KOPT-K1 (cell line): ENCODE data around the gene ACTR10.

ENCODE experiments used
- H3K27ac ChIP-seq: fragments of 200-600 bp; sonication (generic); 2 replicates; pipeline ENCODE4 v1.5.1; 2016; ENCODE audit warnings: antibody characterized with exemption, mild to moderate bottlenecking, low read depth, low read length; ENCODE audit not compliant: poor library complexity, severe bottlenecking
- H3K36me3 ChIP-seq: fragments of 200-600 bp; sonication (generic); 2 replicates; pipeline ENCODE4 v1.5.1; 2017; ENCODE audit warnings: antibody characterized with exemption, mild to moderate bottlenecking, low read length, moderate library complexity; ENCODE audit not compliant: insufficient read depth
- H3K9me3 ChIP-seq: fragments of 200-600 bp; sonication (generic); 2 replicates; pipeline ENCODE4 v1.5.1; 2017; ENCODE audit warnings: antibody characterized with exemption, low read length, mild to moderate bottlenecking; ENCODE audit not compliant: insufficient read depth, poor library complexity, severe bottlenecking

Gene ACTR10

DNA sequence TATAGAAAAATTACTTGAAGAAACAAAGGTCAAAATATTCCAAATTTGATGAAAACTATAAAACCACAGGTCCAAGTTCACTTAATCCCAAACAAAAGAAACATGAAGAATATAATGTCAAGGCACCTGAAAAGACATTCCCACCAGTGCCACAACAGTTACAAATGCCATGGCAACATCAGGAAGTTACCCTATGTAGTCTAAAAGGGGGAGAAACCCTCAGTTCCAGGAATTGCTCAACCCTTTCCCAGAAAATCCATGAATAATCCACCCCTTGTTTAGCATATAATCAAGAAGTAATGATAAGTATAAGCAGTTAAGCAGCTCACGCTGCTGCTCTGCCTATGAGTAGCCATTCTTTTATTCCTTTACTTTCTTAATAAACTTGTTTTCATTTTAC lies 3.8 kb upstream of the ACTR10 start:
- Histone ChIP-seq H3K27ac (no peak overlapping the region), H3K36me3 (no peaks in the 10 kb centered on the region), H3K9me3 (no peaks in the 10 kb centered on the region)

GRCh38 chr14:58198086-58198485 lies 1.9 kb upstream of the ACTR10 start:
- H3K9me3 ChIP-seq: no peaks in the 10 kb centered on the region
- H3K27ac ChIP-seq: no peak overlapping the region

DNA sequence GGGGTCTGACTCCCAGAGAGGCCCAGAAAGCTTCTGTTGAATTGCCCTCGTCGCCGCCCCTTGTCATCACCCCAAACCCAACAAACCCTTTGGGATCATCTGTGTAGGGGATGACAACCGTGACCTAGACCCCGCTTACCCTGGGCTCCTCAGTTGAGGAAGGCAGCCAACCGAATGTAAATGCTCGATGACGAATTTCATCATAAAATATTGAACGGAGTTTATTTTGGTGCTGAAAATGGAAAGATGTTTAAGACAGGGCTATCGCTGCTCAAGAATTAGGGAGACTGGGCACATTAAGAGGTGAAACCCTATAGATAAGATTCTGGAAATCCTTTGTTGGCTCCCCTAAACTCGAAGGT lies 512 bp downstream of the ACTR10 start:
- Histone ChIP-seq H3K9me3 (no peaks in the 10 kb centered on the region), H3K27ac (peak overlapping the region; percentile 73), H3K36me3 (no peaks in the 10 kb centered on the region; the same call in 1 of the 2 replicates)

More at GRCh38 chr14:58198086-58198485, 1.9 kb upstream of the ACTR10 start:
- no peaks in the 10 kb centered on the region for H3K36me3 ChIP-seq

- H3K36me3 ChIP-seq: no peaks in the 10 kb centered on the region; the same call in 1 of the 2 replicates
- peak overlapping the region; percentile 73 for H3K27ac ChIP-seq
- H3K9me3 ChIP-seq: no peaks in the 10 kb centered on the region
Measured at GRCh38 chr14:58200846-58201245, 897 bp downstream of the ACTR10 start.

DNA sequence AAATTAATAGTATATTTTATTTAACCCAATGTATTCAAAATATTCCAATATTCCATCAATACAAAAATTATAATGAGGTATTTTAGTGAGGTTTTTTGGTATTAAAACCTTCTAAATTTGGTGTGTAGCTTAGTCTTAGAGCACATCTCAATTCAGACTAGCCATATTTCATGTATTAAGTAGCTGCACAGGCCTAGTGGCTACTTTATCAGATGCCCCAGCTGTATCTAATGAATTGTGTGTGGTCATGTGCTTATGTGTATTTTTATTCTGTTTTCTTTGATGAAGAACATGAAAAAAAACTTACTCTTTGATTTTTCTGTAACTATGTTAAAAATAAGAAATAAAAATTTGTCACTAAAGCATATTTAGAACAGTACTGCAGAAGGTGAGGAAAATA lies 13.2 kb downstream of the ACTR10 start:
- Histone ChIP-seq H3K9me3 (no peaks in the 10 kb centered on the region), H3K27ac (no peak overlapping the region), H3K36me3 (peaks cover 81% of the 10 kb centered on the region)

DNA sequence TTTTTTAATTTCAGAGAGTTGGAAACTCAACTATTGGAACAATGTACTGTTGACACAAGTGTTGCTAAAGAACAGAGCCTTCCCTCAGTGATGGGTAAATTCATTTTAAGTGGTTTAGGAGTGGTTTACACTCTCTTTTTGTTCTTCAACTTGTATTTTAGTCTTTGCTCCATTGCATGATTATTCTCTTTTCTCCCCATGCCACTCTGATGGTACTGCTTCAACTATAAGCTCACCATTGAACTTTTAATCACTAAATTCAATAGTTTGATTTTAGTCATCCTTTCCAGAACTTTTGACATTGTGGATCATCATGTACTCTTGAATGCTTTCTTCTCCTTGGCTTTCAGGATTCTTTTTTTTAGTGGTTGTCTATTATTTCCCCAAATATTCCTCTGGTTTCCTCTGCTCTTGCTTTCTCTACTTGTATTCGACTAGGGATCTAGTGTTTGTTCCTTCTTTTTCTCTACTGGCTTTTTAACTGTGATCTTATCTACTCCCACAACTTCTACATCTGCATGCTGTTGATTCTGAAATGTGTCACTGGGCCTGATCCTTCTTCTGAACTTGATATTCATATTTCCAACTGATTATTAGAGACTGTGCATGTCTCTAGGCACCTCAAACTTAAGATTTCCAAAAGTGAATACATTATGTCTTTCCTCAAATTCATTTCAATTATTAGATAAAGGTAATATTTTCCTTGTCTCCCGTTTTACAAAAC lies 15.4 kb downstream of the ACTR10 start:
- Histone ChIP-seq H3K36me3 (peaks cover 70% of the 10 kb centered on the region), H3K9me3 (no peaks in the 10 kb centered on the region), H3K27ac (no peak overlapping the region)

DNA sequence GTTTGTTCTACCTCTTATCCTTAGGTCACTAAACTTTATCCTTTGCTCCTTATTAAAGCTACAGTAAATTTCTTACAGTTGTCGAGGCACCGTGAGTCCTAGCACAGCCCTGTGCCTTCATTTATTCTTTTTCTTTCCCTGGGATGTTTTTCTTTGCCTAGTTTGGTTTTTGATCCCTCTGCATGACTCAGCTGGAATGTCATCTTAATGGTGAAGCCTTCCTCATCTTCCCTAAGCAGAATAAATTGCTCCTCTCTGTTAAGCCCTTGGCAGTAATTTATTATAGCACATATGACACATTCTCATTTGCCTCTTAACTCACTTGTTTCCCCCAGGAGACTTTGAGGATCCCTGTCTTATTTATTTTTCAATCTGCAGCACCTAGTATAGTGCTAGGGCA lies 16.6 kb downstream of the ACTR10 start:
- Histone ChIP-seq H3K27ac (no peak overlapping the region), H3K9me3 (no peaks in the 10 kb centered on the region), H3K36me3 (peaks cover 66% of the 10 kb centered on the region)

DNA sequence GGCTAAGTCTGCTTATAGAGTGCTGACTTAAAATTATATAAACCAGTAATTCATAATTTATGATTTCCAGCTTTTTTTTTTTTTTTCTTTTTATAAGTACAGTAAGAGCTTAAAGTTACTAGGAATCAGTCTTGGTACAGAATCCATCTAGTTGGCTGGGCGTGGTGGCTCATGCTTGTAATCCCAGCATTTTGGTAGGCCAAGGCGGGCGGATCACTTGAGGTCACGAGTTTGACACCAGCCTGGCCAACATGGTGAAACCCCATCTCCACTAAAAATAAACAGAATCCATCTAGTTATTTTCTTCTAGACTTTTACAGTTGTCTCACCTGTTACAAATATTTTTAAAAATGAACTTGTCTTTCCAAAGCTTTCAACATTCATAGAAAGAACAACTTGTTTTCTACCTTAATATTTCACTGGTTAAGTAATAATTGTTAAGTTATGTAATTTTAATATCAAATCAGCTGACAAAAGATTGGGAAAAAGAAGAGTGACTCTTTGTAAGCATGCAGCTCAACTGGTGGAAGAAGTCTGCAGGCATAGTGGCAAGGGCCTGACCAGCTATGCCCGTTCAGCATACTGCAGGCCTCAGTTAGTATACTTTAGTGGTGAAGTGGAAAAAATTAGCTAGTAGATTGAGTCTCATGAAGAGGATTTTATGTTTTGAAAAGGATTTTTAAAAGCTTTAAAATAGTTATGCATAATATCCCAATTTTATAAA lies 27.3 kb downstream of the ACTR10 start:
- Histone ChIP-seq H3K36me3 (peaks cover 24% of the 10 kb centered on the region), H3K27ac (no peak overlapping the region), H3K9me3 (no peaks in the 10 kb centered on the region)

- Histone ChIP-seq H3K9me3 (no peaks in the 10 kb centered on the region), H3K27ac (peak overlapping the region; percentile 63), H3K36me3 (no peaks in the 10 kb centered on the region)
Measured at GRCh38 chr14:58238252-58239243, 38.6 kb downstream of the ACTR10 start.

DNA sequence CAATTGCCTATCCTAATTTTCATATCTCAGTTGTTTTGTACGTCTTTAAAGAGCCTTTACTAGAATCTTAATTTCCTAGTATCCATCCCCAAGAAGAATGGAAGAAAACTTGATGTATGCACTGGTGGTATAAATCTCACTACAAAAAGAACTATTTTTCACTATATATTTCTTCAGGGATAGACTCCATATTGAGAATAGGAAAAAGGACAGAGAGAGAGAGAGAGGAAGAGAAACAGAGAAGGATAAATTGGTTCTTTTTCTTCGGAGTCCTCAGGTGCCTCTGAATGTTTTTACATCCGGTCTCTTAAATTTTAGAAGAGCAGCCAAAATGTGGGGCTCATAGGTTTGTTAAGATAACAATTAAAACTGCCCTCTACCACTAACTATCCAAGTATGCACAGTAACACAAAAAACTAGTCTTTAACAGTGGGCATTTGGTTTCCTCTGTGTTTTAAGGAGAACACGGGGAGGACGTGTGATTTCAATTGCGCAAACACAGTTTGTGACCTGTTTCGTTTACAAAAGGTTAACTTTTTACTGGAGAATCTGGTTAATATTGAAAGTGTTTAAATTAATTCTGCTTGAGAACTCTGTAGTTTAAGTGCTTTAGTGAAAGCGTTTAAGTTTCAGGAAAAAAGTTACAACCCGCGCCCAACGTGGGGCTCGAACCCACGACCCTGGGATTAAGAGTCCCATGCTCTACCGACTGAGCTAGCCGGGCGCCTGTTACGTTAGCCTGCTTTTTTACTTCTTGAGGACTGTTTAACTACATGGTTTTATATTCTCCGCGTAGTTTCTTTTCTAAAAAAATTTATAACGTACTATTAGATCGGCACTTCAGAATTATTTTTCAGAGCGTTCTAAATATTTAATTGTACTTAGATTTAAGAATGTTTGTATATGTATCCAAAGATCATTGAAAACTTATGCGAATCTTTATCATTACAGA lies 39.6 kb downstream of the ACTR10 start:
- no peaks in the 10 kb centered on the region for H3K36me3 ChIP-seq
- H3K27ac ChIP-seq: peak overlapping the region; percentile 63
- no peaks in the 10 kb centered on the region for H3K9me3 ChIP-seq

DNA sequence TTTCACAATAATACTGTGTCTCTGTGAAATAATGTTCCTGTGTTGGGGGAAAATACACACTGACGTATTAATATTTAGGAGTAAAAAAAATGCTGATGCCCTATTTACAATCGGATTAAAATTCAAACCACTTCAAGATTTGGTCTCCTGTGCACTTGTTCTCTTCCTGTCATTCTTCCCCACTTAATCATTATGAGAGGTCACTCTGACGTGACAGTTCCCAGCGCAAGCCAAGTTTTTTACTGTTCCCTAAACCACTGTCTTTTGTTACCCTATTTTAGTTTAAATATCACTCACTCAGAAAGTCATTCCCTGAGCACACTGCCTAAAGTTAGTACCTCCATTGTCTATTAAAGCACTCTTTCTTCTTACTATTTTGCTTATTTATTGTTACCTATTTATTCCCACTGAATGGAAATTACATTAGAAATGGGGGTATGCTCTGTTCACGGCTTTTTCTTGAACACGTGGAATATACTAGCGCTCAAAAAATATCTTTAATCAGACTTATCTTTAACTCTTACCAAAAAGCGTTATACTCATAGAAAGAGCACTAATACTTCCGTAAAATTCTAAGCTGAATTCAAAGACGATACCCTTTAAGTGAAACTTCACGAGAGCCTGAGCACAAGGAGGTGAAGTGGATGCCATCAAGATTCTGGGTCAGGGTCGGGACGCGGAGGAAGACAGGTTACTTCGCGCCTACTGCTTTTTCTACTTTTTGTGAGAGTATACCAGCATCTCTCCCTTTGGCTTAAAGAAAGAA lies 44.0 kb downstream of the ACTR10 start:
- H3K36me3 ChIP-seq: peaks cover 21% of the 10 kb centered on the region
- no peaks in the 10 kb centered on the region for H3K9me3 ChIP-seq
- H3K27ac ChIP-seq: peak overlapping the region; percentile 92

GRCh38 chr14:58244556-58245387 lies 44.8 kb downstream of the ACTR10 start, which contains the start of gene PSMA3:
Gene PSMA3, plus strand, starts transcription at chr14:58244843. Its CDS starts 78 bp downstream, at chr14:58244921.
- Histone ChIP-seq H3K27ac (peak within 1 kb of the TSS; percentile 92), H3K9me3 (no peaks in the 10 kb centered on the region), H3K36me3 (peaks cover 27% of the 10 kb centered on the region)

DNA sequence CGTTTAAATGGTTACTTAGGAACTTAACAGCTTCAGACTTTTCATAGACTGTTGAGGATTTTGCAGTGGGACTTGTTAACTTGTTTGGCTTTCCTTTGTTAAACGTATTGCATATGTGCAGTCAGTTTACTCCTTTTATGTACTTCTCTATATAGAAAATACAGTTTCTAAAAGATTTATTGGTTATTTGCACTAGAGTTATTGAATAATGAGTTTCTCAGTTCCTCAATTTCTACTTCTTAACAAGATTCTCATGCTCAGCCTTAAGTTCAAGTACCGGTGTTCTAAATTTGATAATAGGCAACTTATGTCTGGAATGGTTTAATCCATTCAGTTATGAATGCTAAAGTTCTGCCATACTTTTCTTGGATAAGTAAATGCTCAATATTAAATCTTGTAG lies 45.6 kb downstream of the ACTR10 start:
- peak overlapping the region; percentile 92 for H3K27ac ChIP-seq
- no peaks in the 10 kb centered on the region for H3K9me3 ChIP-seq
- peaks cover 35% of the 10 kb centered on the region for H3K36me3 ChIP-seq
